Breast epithelium (tissue), 3 donors: ENCODE results near the gene TASOR2.

Experiments used
- CTCF ChIP-seq, 3 donors: fragments of 450-650 bp; IDR thresholded peaks; one replicate each; pipeline ENCODE4 v1.5.1; 2016 to 2017; ENCODE audit warnings: antibody characterized with exemption in 3 of 3, mild to moderate bottlenecking in 3 of 3, moderate library complexity in 3 of 3
- POLR2A ChIP-seq: fragments of 450-650 bp; IDR thresholded peaks from one replicate; pipeline ENCODE4 v1.6.1; 2016; ENCODE audit warnings: antibody characterized with exemption, mild to moderate bottlenecking, moderate library complexity
- POLR2AphosphoS5 ChIP-seq, 3 donors: sonication (generic); formaldehyde crosslinking; IDR thresholded peaks; one replicate each; pipeline ENCODE4 v1.6.1; 2017; ENCODE audit warnings: antibody characterized with exemption in 3 of 3

- TF ChIP-seq CTCF (IDR thresholded peaks at IDR 0.05) (no peak), POLR2AphosphoS5 (IDR thresholded peaks at IDR 0.05) (no peak), POLR2A (no peak)
Measured at GRCh38 chr10:5649746-5650145, 34.9 kb upstream of the TASOR2 start.
